GM12878 (cell line): Measurements from ENCODE around the gene PEAR1. TPM values are rescaled to one million over a fixed set of nuclear protein-coding genes. Genes with fewer than 3 reads are reported as not detected.

Experiments used
- ATAC-seq: fragments of 200-7000 bp; cut with Tn5 transposase; 3 replicates; pipeline ENCODE4 v1.9.1; 2020; ENCODE audit warnings: mild to moderate bottlenecking, moderate library complexity
- BruUV-seq: library from RNA; stranded (reverse); fragments of 400-500 nt; replicated peaks from 2 replicates; lab custom pipeline; 2021; lab: Mats Ljungman, UMichigan
- CTCF ChIA-PET: fragments of 300-600 bp; sonication (Branson Sonifier 250); formaldehyde crosslinking; extraction: SDS; loops from one replicate; lab custom pipeline; 2021; ENCODE audit warnings: inconsistent platforms; lab: Yijun Ruan, JAX
- POLR2A ChIA-PET: fragments of 350-600 bp; formaldehyde crosslinking; extraction: SDS; loops from one replicate; lab custom pipeline; 2021; ENCODE audit warnings: inconsistent platforms; lab: Charles Lee
- RAD21 ChIA-PET: fragments of 300-600 bp; sonication (Branson Sonifier 250); formaldehyde crosslinking; loops from one replicate; lab custom pipeline; 2023; ENCODE audit warnings: antibody characterized with exemption; ENCODE audit not compliant: unreplicated experiment; lab: Charles Lee
- SMC1A ChIA-PET: fragments of 300-600 bp; sonication (Branson Sonifier 250); formaldehyde crosslinking; loops from one replicate; lab custom pipeline; 2023; ENCODE audit not compliant: unreplicated experiment, uncharacterized antibody; lab: Charles Lee
- DNase-seq: peaks from one replicate; pipeline ENCODE4 v3.0.0-alpha.2; 2011; ENCODE audit warnings: low read depth, low spot score
- FAIRE-seq: peaks from 3 replicates; lab custom pipeline; 2011; peaks lifted over from hg19 to GRCh38; lab: Jason Lieb, UNC
- H2AFZ ChIP-seq: 2 replicates; pipeline ENCODE4 v1.6.0; 2011; ENCODE audit warnings: low read depth, low read length, control low read depth; ENCODE audit not compliant: control insufficient read depth
- H3K27ac ChIP-seq: 2 replicates; pipeline ENCODE4 v1.5.1; 2011; ENCODE audit warnings: control low read depth; ENCODE audit not compliant: control insufficient read depth, insufficient read depth
- H3K27me3 ChIP-seq, 2 experiments: replicated peaks in 1 of 2; 2 replicates each; pipeline versions ENCODE4 v1.6.0 to v1.6.1; 2011; ENCODE audit warnings: low read length in 1 of 2; ENCODE audit not compliant: control insufficient read depth in 2 of 2, insufficient read depth in 2 of 2
- H3K36me3 ChIP-seq, 2 experiments: 2 replicates each; pipeline ENCODE4 v1.5.1; 2011; ENCODE audit warnings: low read length in 1 of 2; ENCODE audit not compliant: control insufficient read depth in 2 of 2, insufficient read depth in 2 of 2
- H3K4me1 ChIP-seq: 2 replicates; pipeline ENCODE4 v1.6.1; 2011; ENCODE audit warnings: mild to moderate bottlenecking, low read length, moderate library complexity, mixed read lengths; ENCODE audit not compliant: control insufficient read depth, insufficient read depth
- H3K4me2 ChIP-seq: 2 replicates; pipeline ENCODE4 v1.6.0; 2011; ENCODE audit warnings: control low read depth; ENCODE audit not compliant: control insufficient read depth, insufficient read depth
- H3K4me3 ChIP-seq: fragments of 200-600 bp; sonication (generic); 2 replicates; pipeline ENCODE4 v1.5.1; 2016
- H3K79me2 ChIP-seq: 2 replicates; pipeline ENCODE4 v1.6.0; 2011; ENCODE audit warnings: low read length; ENCODE audit not compliant: control insufficient read depth, insufficient read depth
- H3K9ac ChIP-seq: 2 replicates; pipeline ENCODE4 v1.8.0; 2011; ENCODE audit warnings: low read length, control low read depth, mixed read lengths; ENCODE audit not compliant: control insufficient read depth, insufficient read depth
- H3K9me3 ChIP-seq: replicated peaks from 3 replicates; pipeline ENCODE4 v1.5.1; 2011; ENCODE audit warnings: mild to moderate bottlenecking, low read length; ENCODE audit not compliant: control insufficient read depth, insufficient read depth
- H4K20me1 ChIP-seq: 2 replicates; pipeline ENCODE4 v1.6.0; 2011; ENCODE audit not compliant: control insufficient read depth, insufficient read depth
- ATF3 ChIP-seq: IDR thresholded peaks from 2 replicates; pipeline ENCODE4 v1.6.1; 2011; ENCODE audit warnings: low read depth, mild to moderate bottlenecking, low read length, moderate library complexity, borderline replicate concordance; ENCODE audit errors: extremely low read depth
- E2F8 ChIP-seq: fragments of 450-650 bp; IDR thresholded peaks from 2 replicates; pipeline ENCODE4 v1.6.1; 2018; ENCODE audit warnings: mild to moderate bottlenecking, low read depth, moderate library complexity; ENCODE audit not compliant: partially characterized antibody
- IRF3 ChIP-seq: fragments of 450-650 bp; IDR thresholded peaks from 2 replicates; pipeline ENCODE4 v1.6.1; 2014; ENCODE audit warnings: mild to moderate bottlenecking
- IRF4 ChIP-seq: IDR thresholded peaks from 2 replicates; pipeline ENCODE4 v1.6.1; 2011; ENCODE audit warnings: low read depth, low read length
- MAX ChIP-seq: IDR thresholded peaks from 2 replicates; pipeline ENCODE4 v1.6.1; 2012; ENCODE audit warnings: low read depth, low read length, improper control_type of control experiment
- PAX8 ChIP-seq: fragments of 450-650 bp; IDR thresholded peaks from 2 replicates; pipeline ENCODE4 v1.6.1; 2017; ENCODE audit warnings: mild to moderate bottlenecking, moderate library complexity
- RAD21 ChIP-seq: IDR thresholded peaks from 2 replicates; pipeline ENCODE4 v1.6.1; 2011; ENCODE audit warnings: mild to moderate bottlenecking, low read depth, low read length, moderate library complexity; ENCODE audit not compliant: insufficient read depth
- RB1 ChIP-seq: fragments of 450-650 bp; formaldehyde crosslinking; IDR thresholded peaks from 2 replicates; pipeline ENCODE4 v1.6.1; 2017; ENCODE audit warnings: mild to moderate bottlenecking, borderline replicate concordance
- TBL1XR1 ChIP-seq: IDR thresholded peaks from 2 replicates; pipeline ENCODE4 v1.6.1; 2012; ENCODE audit warnings: low read depth, low read length, improper control_type of control experiment
- ZBTB40 ChIP-seq: fragments of 450-650 bp; IDR thresholded peaks from 2 replicates; pipeline ENCODE4 v1.6.1; 2016; ENCODE audit warnings: mild to moderate bottlenecking, moderate library complexity, borderline replicate concordance
- WGBS: methylation state at CpG from one replicate; pipeline ENCODE4 v1.1.6; 2016; ENCODE audit warnings: low lambda C conversion rate; ENCODE audit not compliant: insufficient replicate concordance, insufficient coverage; ENCODE audit errors: missing lambda C conversion rate; 5-methylcytosine and 5-hydroxymethylcytosine counted together
- in situ Hi-C: fragments of 300-500 bp; cut with MboI; formaldehyde crosslinking; loops from 9 replicates; pipeline ENCODE4 v1.14.3; 2018; ENCODE audit warnings: mixed read lengths
- intact Hi-C: fragments of 100-400 bp; cut with micrococcal nuclease; formaldehyde crosslinking; loops from one replicate; pipeline ENCODE4 v1.14.2; 2022; ENCODE audit not compliant: unreplicated experiment
- polyA plus RNA-seq, 11 experiments: library from polyadenylated mRNA; depleted of rRNA in 4 of 11; unstranded in 6 of 11; stranded (reverse) in 5 of 11; fragments of >200 nt; fragmentation: Nextera tagmentation in 4 of 11; fragmentation: Illumina TruSeq in 1 of 11; extraction: Ambion mirVana in 4 of 11; extraction: Trizol in 1 of 11; gene quantifications; 1 replicate in 1 of 11; 2 replicates in 10 of 11; pipeline versions ENCODE4 v1.2.1 to v1.2.3, GENCODE V29; 2011 to 2016; ENCODE audit warnings: inconsistent platforms in 2 of 11, missing spikeins in 2 of 11, low read depth in 1 of 11
- total RNA-seq, 4 experiments: library from RNA; depleted of rRNA in 3 of 4; stranded (reverse); fragments of >200 nt in 3 of 4; fragmentation: Illumina TruSeq in 1 of 4; extraction: Trizol in 1 of 4; gene quantifications; 2 replicates each; pipeline versions ENCODE4 v1.2.1 to v1.2.3, GENCODE V29; 2013 to 2021

PEAR1 gene
- total and polyA plus RNA-seq, 10 of the 15 experiments (the other 5 are each of a cell fraction or from before 2014, with no cell fraction given) = not detected

- ChIA-PET CTCF (interaction anchor here (0.9 kb wide), 1 partner anchor 13 kb away, joined by 3 read pairs; no protein-coding TSS in a partner anchor), SMC1A (interaction anchor here (1.1 kb wide), 1 partner anchor 129 kb away, joined by 3 read pairs; no protein-coding TSS in a partner anchor), RAD21 (no interaction called here), POLR2A (no interaction called here)
- Histone ChIP-seq H4K20me1 (no peaks in the 10 kb centered on the region), H3K27me3 (peaks cover 5 to 15% of the 10 kb centered on the region in 2 experiments), H3K4me3 (no peak overlapping the region)
- WGBS = 44% methylated on average over 14 of the region's 14 CpGs
- intact Hi-C loops = no loop called here
- TF ChIP-seq ZBTB40 (no peak), IRF3 (no peak), TBL1XR1 (no peak), RB1 (no peak), ATF3 (no peak), RAD21 (no peak), E2F8 (no peak), IRF4 (no peak), MAX (no peak), PAX8 (no peak)
- TF ChIP-seq, all 136 proteins: peak for 0
- BruUV-seq = no TSS peak
- Histone ChIP-seq H3K36me3 (no peaks in the 10 kb centered on the region), H3K9me3 (no peaks in the 10 kb centered on the region), H3K4me2 (no peak overlapping the region), H2AFZ (no peak overlapping the region), H3K79me2 (no peaks in the 10 kb centered on the region), H3K27ac (no peak overlapping the region), H3K9ac (no peak overlapping the region), H3K4me1 (no peaks in the 10 kb centered on the region)
- ATAC-seq (no peak), FAIRE-seq (no peak), DNase-seq (no peak)
- in situ Hi-C loops = no loop called here
Measured at GRCh38 chr1:156897078-156897825, 3.7 kb downstream of the PEAR1 start.
